Activated naive CD8-positive, alpha-beta T cell (primary cell): Measurements from ENCODE around the gene CHN2.

Experiments
- H3K27ac Mint-ChIP-seq: one replicate; pipeline ENCODE4 v1.8.0; 2021; ENCODE audit warnings: mixed read lengths
- H3K27me3 Mint-ChIP-seq: one replicate; pipeline ENCODE4 v1.8.0; 2021; ENCODE audit warnings: mixed read lengths
- H3K36me3 Mint-ChIP-seq: one replicate; pipeline ENCODE4 v1.8.0; 2021; ENCODE audit warnings: mixed read lengths
- H3K4me1 Mint-ChIP-seq: one replicate; pipeline ENCODE4 v1.8.0; 2021; ENCODE audit warnings: low read depth, mixed read lengths
- H3K4me3 Mint-ChIP-seq: one replicate; pipeline ENCODE4 v1.8.0; 2021; ENCODE audit warnings: mild to moderate bottlenecking, mixed read lengths
- H3K9me3 Mint-ChIP-seq: one replicate; pipeline ENCODE4 v1.8.0; 2021; ENCODE audit warnings: low read depth, mixed read lengths

The CHN2 gene

GRCh38 chr7:29287366-29287765 lies 92.8 kb downstream of the CHN2 start:
- no peaks in the 10 kb centered on the region for H3K9me3 Mint-ChIP-seq
- no peaks in the 10 kb centered on the region for H3K36me3 Mint-ChIP-seq
- H3K4me1 Mint-ChIP-seq, result peaks cover 16% of the 10 kb centered on the region

GRCh38 chr7:29288181-29289091 lies 93.9 kb downstream of the CHN2 start:
- Mint-ChIP-seq H3K27me3 (peaks cover 3% of the 10 kb centered on the region), H3K36me3 (no peaks in the 10 kb centered on the region), H3K9me3 (no peaks in the 10 kb centered on the region), H3K4me1 (peaks cover 16% of the 10 kb centered on the region), H3K27ac (no peak overlapping the region), H3K4me3 (no peak overlapping the region)

More at GRCh38 chr7:29287366-29287765, 92.8 kb downstream of the CHN2 start:
- Mint-ChIP-seq H3K4me3 (no peak overlapping the region), H3K27me3 (peaks cover 5% of the 10 kb centered on the region), H3K27ac (no peak overlapping the region)

GRCh38 chr7:29289156-29290021 lies 94.8 kb downstream of the CHN2 start:
- no peak overlapping the region for H3K4me3 Mint-ChIP-seq
- H3K9me3 Mint-ChIP-seq, result no peaks in the 10 kb centered on the region
- H3K36me3 Mint-ChIP-seq, result no peaks in the 10 kb centered on the region
- peak overlapping the region; percentile 36 for H3K27ac Mint-ChIP-seq
- H3K27me3 Mint-ChIP-seq, result peaks cover 3% of the 10 kb centered on the region
- H3K4me1 Mint-ChIP-seq, result peaks cover 16% of the 10 kb centered on the region

- H3K27me3 Mint-ChIP-seq, result peaks cover 2% of the 10 kb centered on the region
- H3K36me3 Mint-ChIP-seq, result no peaks in the 10 kb centered on the region
- H3K4me3 Mint-ChIP-seq, result no peak overlapping the region
- peaks cover 6% of the 10 kb centered on the region for H3K4me1 Mint-ChIP-seq
- H3K27ac Mint-ChIP-seq, result no peak overlapping the region
- H3K9me3 Mint-ChIP-seq, result no peaks in the 10 kb centered on the region
Measured at GRCh38 chr7:29290829-29291228, 96.3 kb downstream of the CHN2 start.

GRCh38 chr7:29291723-29292618 lies 97.4 kb downstream of the CHN2 start:
- H3K9me3 Mint-ChIP-seq, result no peaks in the 10 kb centered on the region
- H3K27me3 Mint-ChIP-seq, result peaks cover 2% of the 10 kb centered on the region
- no peak overlapping the region for H3K4me3 Mint-ChIP-seq
- H3K27ac Mint-ChIP-seq, result no peak overlapping the region
- no peaks in the 10 kb centered on the region for H3K36me3 Mint-ChIP-seq
- H3K4me1 Mint-ChIP-seq, result no peaks in the 10 kb centered on the region

- no peaks in the 10 kb centered on the region for H3K9me3 Mint-ChIP-seq
- no peak overlapping the region for H3K4me3 Mint-ChIP-seq
- no peaks in the 10 kb centered on the region for H3K36me3 Mint-ChIP-seq
- H3K27me3 Mint-ChIP-seq, result peaks cover 2% of the 10 kb centered on the region
- H3K4me1 Mint-ChIP-seq, result no peaks in the 10 kb centered on the region
- no peak overlapping the region for H3K27ac Mint-ChIP-seq
Measured at GRCh38 chr7:29292886-29293658, 98.5 kb downstream of the CHN2 start.

- H3K36me3 Mint-ChIP-seq, result no peaks in the 10 kb centered on the region
- no peaks in the 10 kb centered on the region for H3K9me3 Mint-ChIP-seq
- H3K4me3 Mint-ChIP-seq, result no peak overlapping the region
- no peaks in the 10 kb centered on the region for H3K4me1 Mint-ChIP-seq
- peaks cover 1% of the 10 kb centered on the region for H3K27me3 Mint-ChIP-seq
- H3K27ac Mint-ChIP-seq, result no peak overlapping the region
Measured at GRCh38 chr7:29296421-29296820, 101.8 kb downstream of the CHN2 start.

GRCh38 chr7:29297194-29297890 lies 102.8 kb downstream of the CHN2 start:
- Mint-ChIP-seq H3K9me3 (no peaks in the 10 kb centered on the region), H3K36me3 (no peaks in the 10 kb centered on the region), H3K4me3 (no peak overlapping the region), H3K27me3 (peaks cover 1% of the 10 kb centered on the region), H3K27ac (no peak overlapping the region), H3K4me1 (no peaks in the 10 kb centered on the region)

- Mint-ChIP-seq H3K36me3 (no peaks in the 10 kb centered on the region), H3K9me3 (no peaks in the 10 kb centered on the region), H3K4me3 (no peak overlapping the region), H3K27me3 (peaks cover 1% of the 10 kb centered on the region), H3K4me1 (no peaks in the 10 kb centered on the region), H3K27ac (no peak overlapping the region)
Measured at GRCh38 chr7:29299086-29299485, 104.5 kb downstream of the CHN2 start.

- Mint-ChIP-seq H3K9me3 (no peaks in the 10 kb centered on the region), H3K27ac (no peak overlapping the region), H3K4me1 (no peaks in the 10 kb centered on the region)
Measured at GRCh38 chr7:29300026-29300480, 105.5 kb downstream of the CHN2 start.

GRCh38 chr7:29300649-29301048 lies 106.1 kb downstream of the CHN2 start:
- no peaks in the 10 kb centered on the region for H3K36me3 Mint-ChIP-seq
- peaks cover 1% of the 10 kb centered on the region for H3K27me3 Mint-ChIP-seq
- H3K9me3 Mint-ChIP-seq, result no peaks in the 10 kb centered on the region
- no peak overlapping the region for H3K27ac Mint-ChIP-seq
- H3K4me3 Mint-ChIP-seq, result no peak overlapping the region
- H3K4me1 Mint-ChIP-seq, result no peaks in the 10 kb centered on the region

More at GRCh38 chr7:29300026-29300480, 105.5 kb downstream of the CHN2 start:
- Mint-ChIP-seq H3K27me3 (peaks cover 1% of the 10 kb centered on the region), H3K4me3 (no peak overlapping the region), H3K36me3 (no peaks in the 10 kb centered on the region)

- peaks cover 1% of the 10 kb centered on the region for H3K27me3 Mint-ChIP-seq
- H3K4me3 Mint-ChIP-seq, result no peak overlapping the region
- no peaks in the 10 kb centered on the region for H3K36me3 Mint-ChIP-seq
- H3K9me3 Mint-ChIP-seq, result no peaks in the 10 kb centered on the region
- no peak overlapping the region for H3K27ac Mint-ChIP-seq
- no peaks in the 10 kb centered on the region for H3K4me1 Mint-ChIP-seq
Measured at GRCh38 chr7:29302666-29303395, 108.3 kb downstream of the CHN2 start.

- Mint-ChIP-seq H3K4me1 (no peaks in the 10 kb centered on the region), H3K27ac (no peak overlapping the region)
Measured at GRCh38 chr7:29304756-29305155, 110.2 kb downstream of the CHN2 start.

More at GRCh38 chr7:29304756-29305155, 110.2 kb downstream of the CHN2 start:
- no peaks in the 10 kb centered on the region for H3K27me3 Mint-ChIP-seq
- peaks cover 2% of the 10 kb centered on the region for H3K36me3 Mint-ChIP-seq
- H3K9me3 Mint-ChIP-seq, result no peaks in the 10 kb centered on the region
- H3K4me3 Mint-ChIP-seq, result no peak overlapping the region
